NCI-H2081 treated with DMSO at 0.1 percent for 48 hours (cell line): Measurements from ENCODE around the gene KCNH4.

Source experiments
- DNase-seq: peaks from one replicate; lab custom pipeline; 2025; lab: John Stamatoyannopoulos, UW

KCNH4 gene

DNA sequence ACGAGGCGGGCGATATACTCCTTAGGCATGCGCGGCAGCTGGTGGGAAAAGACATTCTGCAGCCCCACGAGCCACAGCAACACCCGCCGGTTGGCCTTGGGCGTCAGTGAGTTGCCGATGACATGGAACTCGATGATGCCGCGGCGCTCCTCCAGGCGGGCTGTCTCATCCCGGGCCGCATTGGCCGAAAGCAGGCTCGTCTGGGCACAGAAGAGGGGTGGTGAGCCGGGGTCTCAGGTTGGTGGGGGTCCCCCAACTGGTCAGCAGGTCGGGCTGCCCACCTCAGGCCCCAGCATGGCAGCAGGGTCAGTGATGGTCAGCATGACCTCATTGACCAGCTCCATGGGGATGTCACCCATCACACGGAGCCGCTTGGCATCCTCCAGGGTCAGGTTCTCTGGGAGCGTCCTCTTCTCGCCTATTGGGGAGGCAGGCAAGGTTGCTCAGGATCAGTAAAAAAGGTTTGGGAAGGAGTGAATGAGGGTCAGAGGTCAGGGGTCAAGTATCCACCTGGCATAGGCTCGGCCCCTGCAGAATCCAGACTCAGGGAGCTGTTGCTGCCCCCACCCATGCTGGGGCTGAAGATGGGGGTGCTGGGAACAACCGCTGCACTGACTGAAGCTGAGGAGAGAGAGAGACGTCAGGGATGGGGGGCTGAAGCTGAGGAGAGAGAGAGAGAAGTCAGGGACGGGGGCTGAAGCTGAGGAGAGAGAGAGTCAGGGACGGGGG is 63.4 kb downstream of the KCNH4 start:
- no peak for DNase-seq

DNA sequence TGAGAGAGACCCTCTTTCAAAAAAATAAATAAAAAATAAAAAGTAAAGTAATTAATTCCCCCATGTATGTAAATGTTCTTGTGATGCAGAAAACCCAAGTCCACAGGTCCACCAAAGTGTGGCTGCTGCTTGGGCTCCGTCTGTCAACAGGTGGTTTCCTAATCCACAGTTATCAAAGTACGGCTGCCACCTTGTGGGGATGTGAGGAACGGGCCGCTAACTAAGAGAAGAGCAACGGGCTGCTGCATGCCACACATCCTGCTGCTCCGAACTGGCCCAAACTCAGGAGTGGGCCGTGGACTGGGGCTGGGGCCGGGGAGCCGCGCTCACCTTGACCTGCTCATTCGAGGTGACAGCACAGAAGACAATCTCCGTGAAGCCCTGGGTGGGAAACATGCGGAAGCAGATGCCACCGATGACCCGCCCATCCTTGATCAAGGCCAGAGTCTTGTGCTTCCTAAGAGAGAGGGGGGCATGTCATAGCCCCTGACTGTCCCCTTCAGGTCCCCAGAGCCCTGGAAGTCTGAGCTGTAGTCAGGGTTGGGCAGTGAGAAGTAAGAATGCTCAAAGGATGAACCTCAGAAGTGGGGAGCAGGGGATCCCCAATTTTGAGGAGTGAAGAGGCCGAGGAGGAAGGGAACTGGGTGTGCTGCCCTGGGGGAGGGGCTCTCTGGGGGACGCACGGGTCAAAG is 64.1 kb downstream of the KCNH4 start:
- no peak for DNase-seq

DNA sequence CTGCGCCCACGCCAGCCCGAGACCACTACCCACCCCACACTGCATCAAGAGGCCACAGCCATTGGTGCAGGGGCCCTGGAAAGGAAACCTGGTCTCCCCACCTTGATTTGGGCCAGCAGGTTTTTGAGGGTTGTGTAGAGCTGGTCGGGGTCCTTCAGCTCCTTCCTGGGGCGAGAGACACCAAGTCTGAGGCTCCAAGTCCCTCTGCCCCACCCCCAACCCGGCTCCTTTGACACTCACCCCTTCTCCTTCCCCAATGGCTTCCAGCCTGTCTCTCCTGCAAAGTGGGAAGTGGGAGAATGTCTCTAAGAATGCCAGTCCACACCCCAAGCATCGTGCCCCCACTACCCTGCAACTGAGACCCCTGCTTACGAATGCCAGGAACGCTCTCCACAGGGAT is 66.8 kb downstream of the KCNH4 start:
- DNase-seq = no peak

DNA sequence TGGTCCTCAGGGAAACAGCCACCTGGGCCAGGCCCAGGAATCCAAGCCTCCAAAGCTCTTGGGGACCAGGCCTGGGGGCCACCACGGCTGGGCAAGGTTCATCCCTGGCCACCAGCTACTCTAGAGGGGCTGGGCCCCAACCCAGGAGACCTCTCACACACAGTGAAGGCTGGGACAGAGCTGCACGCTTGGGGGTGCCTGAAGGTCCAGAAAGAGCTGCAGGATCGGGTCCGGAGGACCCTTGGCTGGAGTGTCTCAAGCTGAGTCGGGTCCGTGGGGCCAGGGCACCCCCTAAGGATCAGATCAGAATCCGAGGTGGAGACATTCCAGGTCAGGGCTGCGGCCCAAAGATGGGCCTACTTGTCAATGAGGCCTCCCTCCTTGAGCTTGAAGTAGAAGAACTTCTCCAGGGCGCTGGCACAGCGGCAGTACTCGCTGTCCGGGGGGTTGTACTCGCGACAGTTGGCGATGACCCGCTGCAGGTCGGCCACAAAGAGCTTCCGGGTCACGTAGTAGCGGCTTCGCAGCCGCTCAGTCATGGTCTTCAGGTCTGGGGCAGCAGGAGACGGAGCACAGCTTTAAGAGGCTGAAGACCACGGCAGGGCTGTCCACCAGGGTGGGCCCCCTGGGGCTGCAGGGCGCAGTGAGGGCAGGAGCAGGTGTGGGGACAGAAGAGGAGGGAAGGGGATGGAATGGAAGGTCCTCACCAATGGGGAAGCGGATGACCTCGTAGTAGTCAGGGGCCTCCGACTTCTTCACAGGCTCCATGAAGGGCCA is 67.5 kb downstream of the KCNH4 start:
- DNase-seq = no peak

DNA sequence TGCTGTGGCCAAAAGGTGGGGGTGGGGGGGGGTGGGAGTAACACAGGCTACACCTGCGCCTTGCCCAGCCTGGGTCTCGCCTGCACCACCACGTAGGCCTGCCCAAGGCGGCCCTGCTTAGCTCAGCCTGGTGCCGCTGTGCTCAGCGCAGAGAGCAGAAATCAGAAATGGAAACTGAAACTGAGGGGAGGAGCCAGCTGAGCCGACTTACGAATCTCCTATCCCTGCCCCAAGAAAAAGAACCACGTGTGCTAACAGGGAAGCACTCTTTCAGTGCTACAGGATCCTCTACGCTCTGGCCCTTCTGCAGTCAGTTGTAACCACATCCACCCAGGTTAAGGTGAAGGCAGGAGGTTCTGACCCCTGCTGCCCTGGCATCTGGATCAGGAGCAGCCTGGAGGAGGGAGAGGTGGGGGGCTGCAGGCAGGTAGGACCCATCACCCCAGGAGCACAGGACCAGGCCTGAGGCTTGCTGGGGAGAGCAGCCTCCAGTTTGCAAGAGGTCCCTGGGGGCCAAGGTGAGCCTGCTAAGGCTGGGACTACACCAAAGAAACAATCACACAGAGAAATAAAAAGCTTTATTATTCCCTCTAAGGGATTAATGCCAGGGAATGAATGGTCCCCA is 68.3 kb downstream of the KCNH4 start, which contains the start of gene DHX58:
TSS of gene DHX58 (minus strand) at position 163 of the 625 bp plus-strand sequence. CDS start 822 bp downstream, outside the sequence.
- DNase-seq = no peak

DNA sequence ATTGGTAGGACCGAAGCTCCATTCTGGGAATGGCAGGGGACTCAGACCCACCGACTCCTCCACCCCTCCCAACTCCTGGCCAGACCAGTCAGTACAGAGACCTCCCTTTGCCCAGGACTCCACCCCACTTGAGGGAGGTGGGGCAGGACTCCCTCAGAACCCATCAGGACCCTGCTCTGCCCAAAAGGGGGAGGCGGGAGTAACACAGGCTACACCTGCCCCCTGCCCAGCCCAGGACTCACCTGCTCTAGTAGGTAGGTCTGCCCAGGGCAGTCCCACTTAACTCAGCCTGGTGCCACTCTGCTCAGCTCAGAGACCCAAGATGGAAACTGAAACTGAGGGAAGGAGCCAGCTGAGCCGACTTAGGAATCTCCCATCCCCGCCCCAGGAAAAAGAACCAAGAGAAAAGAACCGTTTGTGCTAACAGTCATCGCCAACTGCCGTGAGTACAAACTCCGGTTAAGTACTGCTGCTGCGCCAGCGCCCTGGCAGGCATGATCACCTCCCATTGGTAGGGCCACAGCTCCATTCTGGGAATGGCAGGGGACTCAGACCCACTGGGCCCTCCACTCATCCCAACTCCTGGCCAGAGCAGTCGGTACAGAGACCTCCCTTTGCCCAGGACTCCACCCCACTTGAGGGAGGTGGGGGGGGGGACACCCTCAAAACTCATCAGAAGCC is 68.9 kb downstream of the KCNH4 start:
- no peak for DNase-seq

DNA sequence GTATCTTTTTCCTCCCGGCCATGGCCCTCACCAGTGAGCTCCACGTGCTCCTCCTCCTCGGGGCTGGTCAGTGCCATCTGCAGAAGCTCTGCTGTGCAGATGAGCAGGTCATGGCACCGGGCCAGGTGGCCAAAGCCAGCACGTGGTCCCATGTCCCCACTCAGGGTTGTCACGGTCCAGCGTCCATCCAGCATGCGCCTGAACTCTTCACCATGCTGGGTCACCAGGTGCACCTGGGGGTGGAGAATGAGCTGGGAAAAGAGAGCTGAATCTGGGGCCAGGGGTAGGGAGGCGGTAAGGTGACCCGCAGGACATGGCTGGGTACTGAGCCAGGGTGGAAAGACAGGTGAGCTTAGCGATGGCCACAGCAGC is 69.7 kb downstream of the KCNH4 start:
- DNase-seq = no peak

DNA sequence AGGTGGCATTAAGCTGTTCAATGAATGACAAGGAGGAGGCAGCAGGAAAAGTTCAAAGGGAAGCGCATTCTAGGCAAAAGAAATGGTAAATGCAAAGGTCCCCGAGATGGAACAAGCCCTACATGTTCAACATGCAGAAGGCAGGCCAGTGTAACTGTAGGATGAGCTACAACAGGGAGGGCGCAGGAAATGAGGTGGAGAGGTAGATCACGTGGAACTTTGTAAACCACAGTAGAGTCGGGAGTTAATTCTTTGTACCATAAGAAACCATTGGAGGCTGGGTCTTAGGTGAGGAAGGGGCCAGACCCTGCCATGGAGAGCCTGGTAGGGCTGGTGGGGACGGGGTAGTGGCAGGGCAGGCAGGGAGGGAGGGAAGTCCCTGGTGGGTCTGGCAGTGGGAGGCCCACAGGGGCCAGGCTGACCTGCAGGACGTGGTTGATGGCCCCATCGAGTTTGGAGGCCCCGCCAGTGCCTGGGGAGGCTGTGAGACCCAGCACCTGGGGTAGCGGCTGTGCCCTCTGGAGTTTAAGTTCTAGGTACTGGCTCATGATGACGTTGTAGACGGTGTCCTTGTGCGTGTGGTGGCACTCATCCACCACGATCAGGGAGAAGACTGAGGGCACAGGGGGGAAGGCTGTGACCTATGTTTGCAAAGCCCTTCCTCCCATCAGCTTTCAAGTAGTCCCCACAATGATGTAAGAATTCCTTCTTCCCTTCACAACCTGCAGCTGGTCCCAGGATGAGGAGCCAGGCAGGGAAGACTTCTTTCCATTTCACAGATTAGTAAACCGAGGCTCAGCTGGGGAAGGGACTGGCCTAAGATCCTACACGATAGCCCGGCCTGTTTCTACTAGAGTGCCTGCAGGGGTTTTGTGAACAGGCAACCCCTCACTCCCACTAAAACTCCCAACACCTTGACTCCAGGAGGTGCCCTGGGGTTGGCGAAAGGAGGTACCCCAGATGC is 70.4 kb downstream of the KCNH4 start:
- no peak for DNase-seq

DNA sequence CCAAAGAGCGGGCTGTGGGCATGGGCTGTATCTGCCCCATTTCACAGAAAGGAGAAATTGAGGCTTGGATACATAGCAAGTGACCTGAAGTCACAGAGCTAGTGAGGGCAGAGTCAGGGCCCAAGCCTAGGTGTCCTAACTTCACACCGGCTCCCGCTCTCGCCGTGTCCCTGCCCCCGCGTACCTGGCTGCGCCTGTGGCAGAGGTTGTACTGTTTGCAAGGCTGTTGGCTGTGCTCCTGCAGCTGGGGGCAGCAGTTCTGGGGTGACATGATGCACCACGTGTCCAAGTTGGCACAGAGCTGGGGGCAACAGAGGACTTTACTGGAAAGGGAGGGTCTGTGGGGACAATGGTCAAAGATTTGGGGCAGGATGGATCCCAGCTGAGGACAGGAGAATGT is 71.9 kb downstream of the KCNH4 start:
- no peak for DNase-seq

DNA sequence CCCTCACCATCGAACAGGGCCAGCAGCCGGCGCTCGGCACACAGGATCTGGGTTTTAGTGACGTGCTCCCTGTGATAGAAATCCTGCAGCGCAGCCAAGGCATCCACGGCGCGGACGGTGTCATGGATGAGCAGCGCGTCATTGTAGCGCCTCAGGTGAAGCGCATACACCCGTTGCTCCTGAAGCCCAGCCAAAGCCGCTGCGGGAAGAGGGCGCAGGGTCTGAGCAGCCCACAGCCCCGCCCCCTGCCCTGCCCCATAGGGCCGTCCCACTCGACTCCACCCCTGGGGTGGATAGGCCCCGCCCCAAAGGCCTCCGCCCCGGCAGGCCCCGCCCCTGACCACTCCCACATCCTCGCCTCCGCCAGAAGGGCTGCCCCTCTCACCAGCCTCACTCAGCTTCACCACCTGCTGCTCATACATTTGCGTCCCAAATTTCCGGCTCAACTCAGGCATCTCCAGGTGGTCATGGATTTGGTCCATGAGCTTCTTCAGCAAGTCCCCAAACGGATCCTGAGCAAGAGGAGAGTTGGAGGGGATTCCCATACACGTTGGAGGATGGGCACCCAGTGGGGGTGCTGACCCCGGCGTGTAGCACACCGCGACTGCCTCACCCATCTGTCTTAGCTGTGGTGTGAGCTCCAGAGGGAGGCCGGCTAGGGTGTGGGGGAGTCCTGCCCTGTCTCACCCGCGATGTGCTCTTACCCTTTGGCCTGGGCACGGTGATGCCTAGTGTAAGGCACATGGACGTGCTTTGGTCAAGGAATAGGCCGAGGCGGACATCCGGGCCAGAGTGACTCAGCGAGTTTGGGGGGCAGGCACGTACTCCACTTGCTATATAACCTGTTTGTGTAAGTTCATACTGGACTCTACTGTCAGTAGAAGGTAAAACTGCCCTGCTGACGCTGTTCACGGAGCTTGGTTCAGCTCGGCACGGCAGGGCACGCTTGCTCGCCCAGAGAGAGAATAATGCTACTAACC is 73.1 kb downstream of the KCNH4 start:
- DNase-seq = peak; percentile 87

DNA sequence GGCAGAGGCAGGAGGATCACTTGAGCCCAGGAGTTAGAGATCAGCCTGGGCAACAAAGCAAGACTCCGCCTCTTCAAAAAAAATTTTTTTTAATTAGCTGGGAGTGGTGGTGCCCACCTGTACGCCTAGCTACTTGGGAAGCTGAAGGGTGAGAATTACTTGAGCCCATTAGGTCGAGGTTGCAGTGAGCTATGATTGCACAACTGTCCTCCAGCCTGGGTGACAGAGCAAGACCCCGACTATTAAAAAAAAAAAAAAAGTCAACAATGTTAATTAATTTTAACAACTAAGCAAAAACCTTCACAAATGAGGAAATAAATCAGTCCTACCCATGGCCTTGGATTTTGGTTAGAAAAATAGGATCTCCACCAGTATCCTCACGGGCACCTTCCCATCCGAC is 73.8 kb downstream of the KCNH4 start:
- no peak for DNase-seq
